ENCODE results near the gene CD163. TPM values are rescaled to one million over a fixed set of nuclear protein-coding genes. Genes with fewer than 3 reads are reported as not detected.
A peak's percentile ranks its signal among the peaks of the same experiment; 100 is the strongest.
"Not testable (repeated sequence)": the region's sequence is repeated elsewhere in the genome, so short reads cannot be mapped to it uniquely, and the experiment has no call there.

Gene CD163
- total RNA-seq, 1 experiment from 2014 or later = 0.14 TPM

DNA sequence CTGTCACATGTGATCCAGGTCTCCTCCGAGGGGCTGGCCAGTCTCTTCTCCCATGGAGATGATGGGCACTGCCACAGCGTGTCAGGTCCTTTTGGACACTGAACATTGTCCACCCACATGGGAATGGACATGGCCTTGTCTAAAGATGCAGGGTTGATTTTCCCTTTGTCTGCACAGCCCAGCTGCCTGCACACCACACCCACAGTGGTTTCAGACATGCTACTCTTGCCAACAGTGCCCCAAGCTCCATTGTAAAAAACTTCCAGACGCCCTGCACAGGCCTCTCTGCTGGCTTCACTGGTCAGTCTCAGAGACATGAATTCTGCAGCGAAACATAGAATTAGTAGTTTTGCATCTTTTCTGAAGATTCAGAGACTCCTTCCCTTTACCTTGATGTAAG, 18.5 kb downstream of the CD163 start:
- no peak for DNase-seq
- Histone ChIP-seq H3K4me3 (ENCODE audit: insufficient read depth, low read depth, low read length) (no peak overlapping the region), H3K27me3 (ENCODE audit: control insufficient read depth, insufficient read depth, low read length) (no peaks in the 10 kb centered on the region), H3K36me3 (replicated peaks; ENCODE audit: control insufficient read depth, insufficient read depth, low read length) (no peaks in the 10 kb centered on the region)

- Histone ChIP-seq H3K36me3 (replicated peaks; ENCODE audit: control insufficient read depth, insufficient read depth, low read length) (no peaks in the 10 kb centered on the region), H3K4me3 (ENCODE audit: insufficient read depth, low read depth, low read length) (no peak overlapping the region), H3K27me3 (ENCODE audit: control insufficient read depth, insufficient read depth, low read length) (no peaks in the 10 kb centered on the region)
- DNase-seq = no peak
Observed at GRCh38 chr12:7483343-7483742, 20.2 kb downstream of the CD163 start.

DNA sequence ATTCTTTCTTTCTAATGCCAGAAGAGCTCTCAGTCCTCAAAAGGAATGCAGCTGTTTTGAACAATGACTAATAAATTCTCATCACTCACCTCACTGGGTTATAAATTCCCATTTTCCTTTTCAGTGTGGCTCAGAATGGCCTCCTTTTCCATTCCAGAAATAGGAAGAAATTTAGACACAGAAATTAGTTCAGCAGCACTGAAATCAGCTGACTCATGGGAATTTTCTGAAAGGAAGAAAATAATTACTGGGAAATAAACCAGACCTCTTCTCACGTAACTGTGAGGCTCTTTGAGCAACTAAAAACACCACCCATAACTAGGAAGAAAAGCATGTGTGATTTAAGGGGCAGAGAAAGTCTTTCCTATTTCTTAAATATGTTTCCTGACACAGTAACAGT, 23.8 kb downstream of the CD163 start:
- no peak for DNase-seq
- Histone ChIP-seq H3K4me3 (ENCODE audit: insufficient read depth, low read depth, low read length) (no peak overlapping the region), H3K36me3 (replicated peaks; ENCODE audit: control insufficient read depth, insufficient read depth, low read length) (no peaks in the 10 kb centered on the region), H3K27me3 (ENCODE audit: control insufficient read depth, insufficient read depth, low read length) (no peaks in the 10 kb centered on the region)

DNA sequence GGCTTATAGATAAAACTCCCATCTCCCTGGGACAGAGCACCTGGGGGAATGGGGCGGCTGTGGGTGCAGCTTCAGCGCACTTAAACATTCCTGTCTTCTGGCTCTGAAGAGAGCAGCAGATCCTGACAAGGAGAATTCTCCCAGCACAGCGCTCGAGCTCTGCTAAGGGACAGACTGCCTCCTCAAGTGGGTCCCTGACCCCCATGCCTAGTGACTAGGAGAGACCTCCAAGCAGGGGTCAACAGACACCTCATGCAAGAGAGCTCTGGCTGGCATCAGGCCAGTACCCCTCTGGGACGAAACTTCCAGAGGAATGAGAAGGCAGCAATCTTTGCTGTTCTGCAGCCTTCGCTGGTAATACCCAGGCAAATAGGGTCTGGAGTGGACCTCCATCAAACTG, 31.5 kb downstream of the CD163 start:
- no peak overlapping the region for H3K4me3 ChIP-seq (ENCODE audit: insufficient read depth, low read depth, low read length)
- DNase-seq = no peak
- H3K36me3 ChIP-seq (replicated peaks; ENCODE audit: control insufficient read depth, insufficient read depth, low read length) = no peaks in the 10 kb centered on the region
- H3K27me3 ChIP-seq (ENCODE audit: control insufficient read depth, insufficient read depth, low read length) = no peaks in the 10 kb centered on the region

DNA sequence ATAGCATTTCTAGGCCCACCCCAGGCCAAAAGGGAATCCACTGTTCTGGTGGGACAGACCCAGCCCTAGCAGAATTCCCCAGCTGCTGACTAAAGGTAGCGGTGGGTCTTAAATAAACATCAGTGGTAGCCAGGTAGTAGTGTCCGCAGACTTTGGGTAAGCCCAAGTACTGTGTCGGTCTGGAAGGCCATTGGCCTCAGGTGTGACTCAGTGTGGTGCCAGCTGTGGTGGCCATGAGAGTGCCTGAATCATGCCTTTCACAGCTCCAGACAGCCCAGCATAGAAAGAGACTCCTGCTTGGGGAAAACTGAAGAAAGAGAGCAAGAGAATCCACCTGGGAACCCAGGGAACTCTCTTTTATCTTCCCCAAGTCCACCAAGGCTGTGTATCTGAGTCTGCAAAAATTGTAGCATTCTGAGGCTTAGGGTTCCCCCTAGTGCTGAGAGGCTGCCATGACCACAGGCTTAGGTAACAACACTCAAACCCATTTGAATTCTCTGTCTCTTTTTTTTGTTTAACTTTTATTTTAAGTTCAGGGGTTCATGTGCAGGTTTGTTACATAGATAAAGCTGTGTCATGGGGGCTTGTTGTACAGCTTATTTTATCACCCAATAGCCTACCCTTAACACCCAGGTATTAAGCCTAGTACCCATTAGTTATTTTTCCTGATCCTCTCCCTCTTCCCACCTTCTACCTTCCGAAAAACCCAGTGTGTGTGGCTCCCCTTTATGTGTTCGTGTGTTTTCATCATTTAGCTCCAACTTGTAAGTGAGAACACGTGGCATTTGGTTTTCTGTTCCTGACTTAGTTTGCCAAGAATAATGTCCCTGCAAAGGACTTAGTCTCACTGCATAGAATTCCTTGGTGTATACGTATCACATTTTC, 43.0 kb downstream of the CD163 start:
- no peaks in the 10 kb centered on the region for H3K27me3 ChIP-seq (ENCODE audit: control insufficient read depth, insufficient read depth, low read length)
- peak; percentile 49 for DNase-seq
- no peak overlapping the region for H3K4me3 ChIP-seq (ENCODE audit: insufficient read depth, low read depth, low read length)
- no peaks in the 10 kb centered on the region for H3K36me3 ChIP-seq (replicated peaks; ENCODE audit: control insufficient read depth, insufficient read depth, low read length)

- DNase-seq = no peak
- Histone ChIP-seq H3K4me3 (ENCODE audit: insufficient read depth, low read depth, low read length) (no peak overlapping the region), H3K27me3 (ENCODE audit: control insufficient read depth, insufficient read depth, low read length) (no peaks in the 10 kb centered on the region), H3K36me3 (replicated peaks; ENCODE audit: control insufficient read depth, insufficient read depth, low read length) (no peaks in the 10 kb centered on the region)
Observed at GRCh38 chr12:7459973-7460372, 43.6 kb downstream of the CD163 start.

DNA sequence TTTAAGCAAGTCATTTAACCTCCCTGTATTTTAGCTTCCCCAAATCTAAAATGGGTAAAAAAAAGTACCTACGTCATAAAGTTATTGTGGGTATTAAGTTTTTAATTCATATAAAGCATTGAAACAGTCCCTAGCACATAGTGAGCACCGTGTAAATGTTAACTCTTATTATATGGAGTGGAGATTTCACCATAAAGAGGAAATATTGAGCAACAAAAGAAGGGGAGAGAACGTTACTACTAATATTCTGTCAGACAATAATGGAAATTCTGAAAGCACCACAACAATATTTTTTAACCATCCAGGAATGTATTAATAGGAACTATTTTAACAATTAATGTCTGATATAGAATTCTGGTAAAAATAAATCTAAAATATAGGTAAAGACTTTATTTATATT, 51.8 kb downstream of the CD163 start:
- DNase-seq = no peak
- H3K4me3 ChIP-seq (ENCODE audit: insufficient read depth, low read depth, low read length) = no peak overlapping the region
- no peaks in the 10 kb centered on the region for H3K27me3 ChIP-seq (ENCODE audit: control insufficient read depth, insufficient read depth, low read length)
- no peaks in the 10 kb centered on the region for H3K36me3 ChIP-seq (replicated peaks; ENCODE audit: control insufficient read depth, insufficient read depth, low read length)

- Histone ChIP-seq H3K27me3 (ENCODE audit: control insufficient read depth, insufficient read depth, low read length) (no peaks in the 10 kb centered on the region), H3K36me3 (replicated peaks; ENCODE audit: control insufficient read depth, insufficient read depth, low read length) (no peaks in the 10 kb centered on the region)
- no peak for DNase-seq
Observed at GRCh38 chr12:7450667-7451066, 52.9 kb downstream of the CD163 start.

DNA sequence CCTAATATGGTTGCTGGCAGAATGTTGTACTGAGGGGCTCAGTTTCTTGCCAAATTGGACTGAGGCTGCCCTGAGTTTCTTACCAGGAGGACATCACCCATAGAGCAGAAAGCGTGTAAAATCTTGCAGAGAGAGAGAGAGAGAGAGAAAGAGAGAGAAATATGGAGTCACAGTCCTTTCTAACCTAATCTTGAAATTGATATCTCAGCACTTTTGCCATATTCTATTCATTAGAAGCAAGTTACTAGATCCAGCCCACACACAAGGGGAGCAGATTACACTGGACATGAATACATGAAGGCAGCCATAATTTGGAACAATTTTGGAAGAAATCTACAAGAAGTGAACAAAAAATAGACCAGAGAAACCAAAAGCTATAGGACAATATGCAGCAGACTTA, 55.5 kb downstream of the CD163 start:
- H3K4me3 ChIP-seq (ENCODE audit: insufficient read depth, low read depth, low read length) = no peak overlapping the region
- no peak for DNase-seq
- no peaks in the 10 kb centered on the region for H3K36me3 ChIP-seq (replicated peaks; ENCODE audit: control insufficient read depth, insufficient read depth, low read length)
- H3K27me3 ChIP-seq (ENCODE audit: control insufficient read depth, insufficient read depth, low read length) = no peaks in the 10 kb centered on the region

More at GRCh38 chr12:7450667-7451066, 52.9 kb downstream of the CD163 start:
- H3K4me3 ChIP-seq (ENCODE audit: insufficient read depth, low read depth, low read length) = no peak overlapping the region

GRCh38 chr12:7444537-7444936, 59.0 kb downstream of the CD163 start:
- H3K4me3 ChIP-seq (ENCODE audit: insufficient read depth, low read depth, low read length) = no peak overlapping the region
- no peaks in the 10 kb centered on the region; the same call in 1 of the 2 replicates for H3K27me3 ChIP-seq (ENCODE audit: control insufficient read depth, insufficient read depth, low read length)
- DNase-seq = no peak
- no peaks in the 10 kb centered on the region for H3K36me3 ChIP-seq (replicated peaks; ENCODE audit: control insufficient read depth, insufficient read depth, low read length)

DNA sequence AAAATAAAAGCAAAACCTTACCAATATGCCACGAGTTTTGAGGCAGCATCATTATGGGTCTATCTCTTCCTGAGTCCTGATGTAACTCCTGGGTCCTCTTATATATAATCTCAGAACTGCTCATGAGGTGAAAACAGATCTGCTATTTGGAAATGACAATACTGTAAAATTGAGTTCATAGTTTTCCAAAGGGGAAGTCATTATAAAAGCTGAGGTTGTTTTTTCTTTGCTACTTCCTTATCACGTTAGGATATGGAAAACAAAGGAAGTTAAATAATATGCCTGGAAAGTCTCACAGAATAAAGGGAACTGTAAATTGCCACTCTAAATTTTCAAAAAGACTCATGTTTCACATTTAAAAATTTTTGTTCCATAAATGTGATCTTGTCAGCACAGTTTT, 59.5 kb downstream of the CD163 start, which contains the start of gene CD163L1:
TSS of gene CD163L1 (minus strand) at position 78 of the 400 bp plus-strand sequence. CDS start at position 52, 26 bp downstream.
- Histone ChIP-seq H3K4me3 (ENCODE audit: insufficient read depth, low read depth, low read length) (no peak within 1 kb of the TSS), H3K27me3 (ENCODE audit: control insufficient read depth, insufficient read depth, low read length) (no peaks in the 10 kb centered on the region; the same call in 1 of the 2 replicates), H3K36me3 (replicated peaks; ENCODE audit: control insufficient read depth, insufficient read depth, low read length) (no peaks in the 10 kb centered on the region)
- DNase-seq = no peak

GRCh38 chr12:7441216-7441615, 62.4 kb downstream of the CD163 start:
- Histone ChIP-seq H3K36me3 (replicated peaks; ENCODE audit: control insufficient read depth, insufficient read depth, low read length) (no peaks in the 10 kb centered on the region), H3K27me3 (ENCODE audit: control insufficient read depth, insufficient read depth, low read length) (peaks cover 2% of the 10 kb centered on the region), H3K4me3 (ENCODE audit: insufficient read depth, low read depth, low read length) (no peak overlapping the region)
- DNase-seq = no peak

DNA sequence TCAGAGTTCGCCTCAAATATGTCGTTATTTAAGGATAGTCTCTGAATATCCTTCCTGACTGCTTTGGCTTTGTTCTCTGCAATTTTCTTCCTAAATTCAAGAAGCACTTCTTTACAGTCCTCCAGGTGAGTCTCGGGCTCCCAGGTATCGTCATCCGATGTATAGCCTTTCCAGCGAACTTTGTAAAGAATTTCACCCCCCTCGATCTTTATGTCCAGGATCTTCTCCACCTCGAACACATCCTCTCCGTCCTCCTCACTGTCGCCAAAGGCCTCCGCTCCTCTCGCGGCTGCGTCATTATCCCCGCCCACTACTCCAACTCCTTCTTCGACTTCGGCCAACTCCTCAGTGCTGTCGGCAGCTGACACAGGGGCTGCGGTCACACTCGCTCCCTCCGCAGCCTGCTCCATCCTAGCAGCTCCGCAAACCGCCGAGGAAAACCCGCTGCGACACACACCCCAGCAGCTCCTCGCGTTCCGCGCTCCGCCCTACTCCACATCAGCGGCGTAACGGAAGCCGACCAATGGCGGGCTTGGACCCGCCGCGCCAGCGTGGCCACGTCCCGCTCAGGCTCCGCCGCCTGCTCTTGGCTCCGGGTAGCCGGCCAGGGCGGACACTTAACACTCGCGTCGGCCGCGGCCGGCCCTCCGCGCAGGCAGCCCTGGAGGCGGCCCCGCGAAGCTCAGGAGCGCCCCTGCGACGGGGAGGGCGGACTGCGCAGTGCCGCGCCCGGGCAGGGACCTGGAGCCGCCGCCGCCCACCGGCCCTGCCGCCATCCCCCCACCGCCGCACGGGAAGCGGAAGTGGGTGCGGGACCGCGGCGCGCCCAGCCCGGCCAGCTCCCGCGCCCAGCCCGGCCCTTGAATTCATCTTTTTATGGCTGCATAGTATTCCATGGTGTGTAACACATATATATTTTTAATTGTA, 63.7 kb downstream of the CD163 start:
- Histone ChIP-seq H3K27me3 (ENCODE audit: control insufficient read depth, insufficient read depth, low read length) (peaks cover 2% of the 10 kb centered on the region), H3K4me3 (ENCODE audit: insufficient read depth, low read depth, low read length) (peak overlapping the region; percentile 48), H3K36me3 (replicated peaks; ENCODE audit: control insufficient read depth, insufficient read depth, low read length) (no peaks in the 10 kb centered on the region)

DNA sequence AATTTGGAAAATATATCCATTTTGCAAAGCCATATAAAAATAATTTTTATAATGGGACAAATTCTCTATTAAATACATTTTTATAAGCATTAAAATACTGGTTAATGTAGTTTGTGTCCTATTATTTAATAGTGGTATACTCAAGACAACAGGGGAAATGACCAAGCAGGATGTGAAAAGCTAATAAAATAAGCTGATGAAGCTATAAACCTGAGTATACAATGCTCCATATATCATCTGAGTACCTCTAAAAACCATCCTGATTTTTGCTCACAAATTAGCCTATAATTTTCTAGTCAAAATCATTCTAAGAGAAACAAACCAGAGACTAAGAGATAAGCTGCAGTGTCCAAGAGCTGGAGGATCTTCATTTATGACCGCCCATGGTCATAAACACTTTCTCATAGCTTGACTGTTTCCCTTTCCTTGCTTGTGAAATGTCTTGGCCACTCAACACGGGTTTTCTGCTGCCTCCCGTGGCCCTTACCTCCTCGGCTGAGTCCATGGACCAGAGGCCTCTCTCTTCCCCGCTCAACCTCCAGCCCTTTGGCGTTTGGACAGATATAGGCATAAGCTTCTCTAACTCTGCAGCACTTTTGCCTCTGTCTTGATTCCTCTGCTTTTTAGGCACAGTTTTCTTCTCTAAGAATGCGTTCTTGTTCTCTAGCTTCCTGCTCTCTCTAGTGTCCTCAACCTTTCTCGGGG, 65.1 kb downstream of the CD163 start:
- DNase-seq; H3K36me3 ChIP-seq (replicated peaks; ENCODE audit: control insufficient read depth, insufficient read depth, low read length): not testable (repeated sequence)

More for the DNA sequence above, 63.7 kb downstream of the CD163 start:
- peak; percentile 83 for DNase-seq

More for the DNA sequence above, 65.1 kb downstream of the CD163 start:
- H3K4me3 ChIP-seq (ENCODE audit: insufficient read depth, low read depth, low read length); H3K27me3 ChIP-seq (ENCODE audit: control insufficient read depth, insufficient read depth, low read length): not testable (repeated sequence)

Measured in H7 (cell line).